Activated T-helper 17 cell treated with anti-CD3 and anti-CD28 coated beads, Interleukin-2, amount 50 U/mL, for 72 hours (primary cell): ENCODE measurements around the gene BRICD5. TPM values are rescaled to one million over a fixed set of nuclear protein-coding genes. Genes with fewer than 3 reads are reported as not detected.
A peak's percentile ranks its signal among the peaks of the same experiment; 100 is the strongest.

Experiments used
- ATAC-seq: fragments of 150-1000 bp; cut with Tn5 transposase; replicated peaks from 2 replicates; pipeline ENCODE4 v1.10.0; 2021; ENCODE audit warnings: mild to moderate bottlenecking, moderate library complexity
- H3K27ac Mint-ChIP-seq: one replicate; pipeline ENCODE4 v1.8.0; 2022; ENCODE audit warnings: mixed read lengths
- H3K27me3 Mint-ChIP-seq: one replicate; pipeline ENCODE4 v1.8.0; 2022; ENCODE audit warnings: mixed read lengths
- H3K36me3 Mint-ChIP-seq: one replicate; pipeline ENCODE4 v1.8.0; 2022; ENCODE audit warnings: low read depth, mild to moderate bottlenecking, mixed read lengths
- H3K4me1 Mint-ChIP-seq: one replicate; pipeline ENCODE4 v1.8.0; 2022; ENCODE audit warnings: mixed read lengths
- H3K4me3 Mint-ChIP-seq: one replicate; pipeline ENCODE4 v1.8.0; 2022; ENCODE audit warnings: mild to moderate bottlenecking, mixed read lengths
- H3K9me3 Mint-ChIP-seq: one replicate; pipeline ENCODE4 v1.8.0; 2022; ENCODE audit warnings: mixed read lengths
- total RNA-seq, 2 donors: library from RNA; stranded (reverse); gene quantifications; one replicate each; pipeline ENCODE4 v1.2.3, GENCODE V29; 2022

BRICD5 gene
- total RNA-seq, 2 donors from 2014 or later, result 6.9 to 8.9 TPM

DNA sequence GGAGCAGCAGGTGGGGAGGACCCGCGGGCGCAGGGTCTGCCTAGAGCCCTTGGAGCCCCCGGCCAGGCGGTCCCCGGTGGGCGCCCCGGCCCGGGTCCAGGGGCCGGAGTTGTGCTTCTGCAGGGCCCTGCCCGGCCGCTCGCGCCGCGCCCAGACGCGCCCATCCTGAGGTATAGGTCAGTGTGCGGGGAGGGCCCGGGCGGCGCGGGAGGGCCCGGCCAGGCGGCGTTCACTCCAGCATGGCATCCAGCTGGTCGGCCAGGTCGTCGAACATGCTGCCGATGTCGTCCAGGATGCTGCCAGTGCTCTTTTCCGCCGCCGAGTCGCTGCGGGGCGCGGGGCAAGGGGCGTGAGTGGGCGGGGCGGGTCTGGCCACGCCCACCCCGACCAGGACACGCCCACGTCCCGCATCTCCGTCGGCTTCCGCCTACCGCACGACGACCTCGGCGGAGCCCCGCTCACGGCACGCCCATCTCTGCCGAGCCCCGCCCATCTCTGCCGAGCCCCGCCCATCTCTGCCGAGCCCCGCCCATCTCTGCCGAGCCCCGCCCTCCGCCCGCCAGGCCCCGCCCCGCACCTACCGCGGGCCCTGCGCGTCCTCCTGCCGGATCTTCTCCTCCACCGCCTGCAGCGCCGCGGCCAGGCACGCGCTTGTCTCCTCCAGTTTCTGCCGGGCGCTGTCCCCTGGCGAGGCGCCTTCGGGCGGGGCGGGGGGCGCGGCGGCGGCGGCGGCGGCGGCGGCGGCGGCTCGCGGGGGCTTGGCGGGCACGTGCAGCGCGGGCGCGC lies 32.1 kb downstream of the BRICD5 start:
- no peaks in the 10 kb centered on the region for H3K4me1 Mint-ChIP-seq
- H3K36me3 Mint-ChIP-seq, result peaks cover 16% of the 10 kb centered on the region
- H3K4me3 Mint-ChIP-seq, result no peak overlapping the region
- no peaks in the 10 kb centered on the region for H3K9me3 Mint-ChIP-seq
- H3K27me3 Mint-ChIP-seq, result no peaks in the 10 kb centered on the region
- H3K27ac Mint-ChIP-seq, result no peak overlapping the region
- ATAC-seq, result peak; percentile 54

DNA sequence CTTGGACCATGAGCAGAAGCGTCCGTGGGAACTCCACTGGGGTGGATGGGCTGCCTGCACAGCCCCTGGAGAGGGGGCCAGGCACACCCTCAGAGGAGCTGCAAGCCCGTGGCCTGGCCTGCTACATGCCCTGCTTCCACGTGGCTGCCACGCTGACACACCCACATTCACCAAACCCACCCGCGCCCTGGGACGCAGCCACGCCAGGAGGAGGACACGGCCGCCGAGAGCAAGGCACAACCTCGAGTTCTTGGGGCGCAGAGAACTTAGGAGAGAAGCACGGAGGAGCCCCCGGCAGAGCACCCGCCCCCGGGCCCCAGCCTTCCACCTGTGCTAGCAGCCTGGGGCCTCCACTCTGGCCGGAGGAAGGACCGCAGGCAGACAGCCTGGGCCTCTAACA lies 33.1 kb downstream of the BRICD5 start:
- no peak overlapping the region for H3K4me3 Mint-ChIP-seq
- H3K27me3 Mint-ChIP-seq, result no peaks in the 10 kb centered on the region
- no peak overlapping the region for H3K27ac Mint-ChIP-seq
- ATAC-seq, result no peak
- H3K36me3 Mint-ChIP-seq, result peaks cover 16% of the 10 kb centered on the region
- H3K9me3 Mint-ChIP-seq, result no peaks in the 10 kb centered on the region
- no peaks in the 10 kb centered on the region for H3K4me1 Mint-ChIP-seq

DNA sequence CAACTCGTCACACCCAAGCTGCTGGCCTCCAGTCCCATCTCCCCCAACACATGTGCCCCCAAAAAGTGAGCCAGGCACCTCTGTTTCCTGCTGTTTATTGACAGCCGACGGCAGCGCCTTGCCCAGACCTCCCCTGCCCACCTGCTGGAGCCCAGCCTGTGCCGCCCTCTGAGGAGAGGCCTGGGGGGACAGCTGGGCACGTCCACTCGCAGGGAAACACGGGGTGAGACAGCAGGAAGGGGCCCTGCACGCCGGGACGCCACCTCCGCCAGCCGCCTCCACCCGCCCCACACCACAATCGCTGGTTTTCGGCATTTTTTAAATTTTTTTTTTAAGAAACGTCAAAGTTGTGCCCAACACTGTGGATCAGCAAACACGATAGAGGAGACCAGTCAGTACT lies 33.6 kb downstream of the BRICD5 start:
- Mint-ChIP-seq H3K36me3 (peaks cover 16% of the 10 kb centered on the region), H3K9me3 (no peaks in the 10 kb centered on the region), H3K27ac (no peak overlapping the region), H3K4me3 (no peak overlapping the region), H3K4me1 (no peaks in the 10 kb centered on the region), H3K27me3 (no peaks in the 10 kb centered on the region)
- ATAC-seq, result no peak

DNA sequence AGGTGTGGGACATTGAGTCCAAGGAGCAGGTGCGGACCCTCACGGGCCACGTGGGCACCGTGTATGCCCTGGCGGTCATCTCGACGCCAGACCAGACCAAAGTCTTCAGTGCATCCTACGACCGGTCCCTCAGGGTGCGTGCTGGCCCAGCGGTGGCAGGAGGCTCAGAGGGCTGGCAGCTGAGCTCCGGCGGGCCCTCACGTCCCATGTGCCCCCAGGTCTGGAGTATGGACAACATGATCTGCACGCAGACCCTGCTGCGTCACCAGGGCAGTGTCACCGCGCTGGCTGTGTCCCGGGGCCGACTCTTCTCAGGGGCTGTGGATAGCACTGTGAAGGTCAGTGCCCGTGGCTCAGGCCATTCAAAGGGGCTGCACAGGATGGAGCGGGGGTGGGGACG lies 34.6 kb downstream of the BRICD5 start:
- H3K27ac Mint-ChIP-seq, result no peak overlapping the region
- peaks cover 16% of the 10 kb centered on the region for H3K36me3 Mint-ChIP-seq
- no peaks in the 10 kb centered on the region for H3K9me3 Mint-ChIP-seq
- H3K27me3 Mint-ChIP-seq, result no peaks in the 10 kb centered on the region
- no peak for ATAC-seq
- H3K4me1 Mint-ChIP-seq, result no peaks in the 10 kb centered on the region
- no peak overlapping the region for H3K4me3 Mint-ChIP-seq

DNA sequence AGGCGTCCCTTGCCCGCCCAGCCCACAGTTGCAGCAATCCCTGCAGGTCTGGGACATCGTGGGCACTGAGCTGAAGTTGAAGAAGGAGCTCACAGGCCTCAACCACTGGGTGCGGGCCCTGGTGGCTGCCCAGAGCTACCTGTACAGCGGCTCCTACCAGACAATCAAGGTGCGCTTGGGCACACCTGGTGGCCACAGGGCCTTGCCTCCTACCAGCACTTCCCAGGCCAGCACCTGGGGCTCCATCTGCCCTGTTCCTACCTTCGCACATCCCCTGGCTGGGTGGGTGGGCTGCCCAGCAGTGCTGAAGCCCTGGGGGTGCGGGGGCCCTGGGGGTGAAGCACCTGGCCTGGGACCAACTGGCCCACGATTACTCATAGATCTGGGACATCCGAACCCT lies 35.2 kb downstream of the BRICD5 start:
- Mint-ChIP-seq H3K36me3 (peaks cover 16% of the 10 kb centered on the region), H3K9me3 (no peaks in the 10 kb centered on the region), H3K27me3 (no peaks in the 10 kb centered on the region), H3K4me3 (no peak overlapping the region), H3K4me1 (no peaks in the 10 kb centered on the region), H3K27ac (no peak overlapping the region)
- ATAC-seq, result no peak

DNA sequence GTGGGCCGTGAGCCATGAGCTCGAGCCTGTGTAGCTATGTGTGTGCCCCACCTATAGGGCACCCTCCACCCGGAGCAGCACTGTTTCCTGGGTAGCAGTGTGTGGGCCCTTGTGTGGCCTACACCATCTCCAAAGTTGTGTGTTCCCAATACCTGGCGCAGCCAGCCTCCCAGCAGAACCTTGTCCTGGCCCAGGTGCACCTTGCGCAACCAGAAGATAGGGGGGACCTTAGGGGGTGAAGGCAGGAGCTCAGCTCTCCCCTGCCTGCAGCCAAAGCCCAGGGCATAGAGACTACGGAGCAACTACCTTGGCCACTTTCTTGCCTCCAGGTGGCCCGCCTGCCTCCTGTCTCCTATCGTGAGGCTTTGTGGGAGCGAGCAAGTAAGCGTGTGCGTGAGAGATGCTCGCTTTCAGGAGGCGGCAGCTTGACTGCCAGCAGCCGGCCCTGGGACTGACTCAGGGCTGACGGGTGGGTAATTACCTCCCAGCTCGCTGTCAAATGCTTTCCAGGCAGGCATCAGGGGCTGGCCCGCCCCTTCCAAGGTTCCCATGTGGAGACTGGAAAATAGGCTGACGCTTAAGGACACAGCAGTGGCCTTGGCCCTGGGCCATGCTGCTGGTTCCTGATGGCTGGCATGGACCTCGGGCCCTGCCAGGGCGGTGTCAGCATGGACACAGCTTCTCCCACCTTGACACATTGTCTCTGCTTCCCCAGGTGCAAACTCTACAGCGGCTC lies 36.1 kb downstream of the BRICD5 start:
- no peaks in the 10 kb centered on the region for H3K4me1 Mint-ChIP-seq
- no peak overlapping the region for H3K27ac Mint-ChIP-seq
- H3K36me3 Mint-ChIP-seq, result peaks cover 16% of the 10 kb centered on the region
- H3K4me3 Mint-ChIP-seq, result no peak overlapping the region
- no peaks in the 10 kb centered on the region for H3K27me3 Mint-ChIP-seq
- no peak for ATAC-seq
- H3K9me3 Mint-ChIP-seq, result no peaks in the 10 kb centered on the region

DNA sequence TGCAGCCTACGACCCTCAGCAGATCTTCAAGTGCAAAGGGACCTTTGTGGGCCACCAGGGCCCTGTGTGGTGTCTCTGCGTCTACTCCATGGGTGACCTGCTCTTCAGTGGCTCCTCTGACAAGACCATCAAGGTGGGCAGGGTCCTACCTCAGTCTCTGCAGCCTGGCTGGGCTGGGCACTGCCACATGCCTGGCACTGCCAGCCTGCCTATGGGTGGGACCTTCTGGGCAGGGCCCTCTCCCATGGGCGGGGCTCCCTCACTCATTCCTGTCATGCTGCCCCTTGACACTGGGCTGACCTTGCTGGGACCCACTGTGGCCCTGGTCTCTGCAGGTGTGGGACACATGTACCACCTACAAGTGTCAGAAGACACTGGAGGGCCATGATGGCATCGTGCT lies 36.7 kb downstream of the BRICD5 start:
- H3K4me1 Mint-ChIP-seq, result no peaks in the 10 kb centered on the region
- no peak for ATAC-seq
- H3K36me3 Mint-ChIP-seq, result peaks cover 16% of the 10 kb centered on the region
- H3K27ac Mint-ChIP-seq, result no peak overlapping the region
- no peak overlapping the region for H3K4me3 Mint-ChIP-seq
- no peaks in the 10 kb centered on the region for H3K27me3 Mint-ChIP-seq
- H3K9me3 Mint-ChIP-seq, result no peaks in the 10 kb centered on the region

DNA sequence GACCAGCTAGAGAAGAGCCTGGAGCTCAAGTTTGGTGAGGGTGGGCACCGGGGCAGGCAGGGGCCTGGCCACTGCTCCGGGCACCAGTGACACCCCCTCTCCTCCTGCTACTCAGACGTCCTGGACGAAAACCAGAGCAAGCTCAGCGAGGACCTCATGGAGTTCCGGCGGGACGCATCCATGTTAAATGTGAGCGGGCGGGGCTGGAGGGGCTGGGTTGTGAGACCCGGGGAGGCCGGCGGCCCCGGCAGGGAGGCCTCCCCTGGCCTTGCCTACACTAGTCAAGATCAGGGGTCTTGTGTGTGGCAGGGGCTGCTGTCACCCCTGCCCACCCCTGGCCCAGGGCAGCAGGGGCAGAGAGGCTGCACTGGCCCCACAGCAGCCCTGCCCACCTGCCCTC lies 37.3 kb downstream of the BRICD5 start:
- no peak for ATAC-seq
- no peak overlapping the region for H3K4me3 Mint-ChIP-seq

DNA sequence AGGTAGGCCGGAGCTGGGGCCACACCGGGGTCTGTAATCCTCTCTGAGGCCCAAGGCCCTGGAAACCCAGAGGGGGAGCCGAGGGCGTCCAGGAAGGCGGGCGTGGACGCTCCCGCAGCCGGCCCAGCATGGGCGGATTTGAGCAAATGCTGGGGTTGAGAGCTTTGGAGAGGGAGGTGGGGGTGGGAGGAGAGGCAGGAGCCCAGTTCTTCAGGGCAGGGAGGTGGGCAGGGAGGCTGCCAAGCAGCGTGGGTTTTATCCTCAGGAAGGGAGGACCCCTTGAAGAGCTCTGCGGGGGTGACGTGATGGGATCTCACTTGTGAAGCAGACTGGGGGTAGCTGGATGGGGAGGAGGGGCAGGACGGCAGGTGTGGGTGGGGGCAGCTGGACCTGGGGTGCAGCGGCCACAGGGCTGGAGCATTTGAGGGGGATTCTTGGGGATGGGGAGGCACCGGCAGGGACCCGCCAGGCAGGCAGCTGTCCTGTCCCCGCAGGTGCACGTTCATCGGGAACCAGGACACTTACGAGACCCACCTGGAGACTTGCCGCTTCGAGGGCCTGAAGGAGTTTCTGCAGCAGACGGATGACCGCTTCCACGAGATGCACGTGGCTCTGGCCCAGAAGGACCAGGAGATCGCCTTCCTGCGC lies 37.9 kb downstream of the BRICD5 start:
- Mint-ChIP-seq H3K4me3 (no peak overlapping the region), H3K27ac (no peak overlapping the region), H3K27me3 (no peaks in the 10 kb centered on the region), H3K36me3 (peaks cover 16% of the 10 kb centered on the region), H3K4me1 (no peaks in the 10 kb centered on the region), H3K9me3 (no peaks in the 10 kb centered on the region)
- ATAC-seq, result no peak

More for the DNA sequence above, 37.3 kb downstream of the BRICD5 start:
- H3K36me3 Mint-ChIP-seq, result peaks cover 16% of the 10 kb centered on the region
- H3K27ac Mint-ChIP-seq, result no peak overlapping the region
- H3K9me3 Mint-ChIP-seq, result no peaks in the 10 kb centered on the region
- no peaks in the 10 kb centered on the region for H3K4me1 Mint-ChIP-seq
- no peaks in the 10 kb centered on the region for H3K27me3 Mint-ChIP-seq

DNA sequence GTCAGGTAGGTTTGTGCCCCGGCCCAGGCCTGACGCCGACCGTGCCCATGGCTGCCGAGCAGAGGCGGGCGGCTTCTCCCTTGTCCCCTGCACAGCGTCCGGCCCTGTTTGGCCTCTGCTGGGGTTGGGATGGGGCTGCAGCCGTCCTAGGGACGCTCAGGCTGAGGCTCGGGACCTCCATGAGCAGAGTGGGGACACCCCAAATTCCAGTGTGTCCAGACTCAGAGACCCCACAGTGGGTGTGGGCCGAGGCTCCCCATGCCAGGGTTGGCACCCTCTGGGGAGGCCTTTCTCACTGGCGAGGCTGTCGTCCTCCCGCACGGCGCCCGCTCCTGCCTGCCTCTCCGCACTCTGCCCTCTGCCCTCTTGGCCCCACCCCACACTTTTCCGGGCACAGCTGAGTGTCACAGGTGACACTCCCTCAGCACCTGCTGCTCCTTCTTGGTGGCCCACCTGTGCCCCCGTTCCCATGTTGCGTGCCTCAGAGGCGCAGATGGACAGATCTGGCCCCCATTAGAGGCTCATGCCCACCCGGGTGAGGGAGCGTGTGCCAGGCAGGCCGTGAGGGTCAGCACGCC lies 39.0 kb downstream of the BRICD5 start:
- ATAC-seq, result no peak
- Mint-ChIP-seq H3K4me1 (no peaks in the 10 kb centered on the region), H3K27ac (no peak overlapping the region)

DNA sequence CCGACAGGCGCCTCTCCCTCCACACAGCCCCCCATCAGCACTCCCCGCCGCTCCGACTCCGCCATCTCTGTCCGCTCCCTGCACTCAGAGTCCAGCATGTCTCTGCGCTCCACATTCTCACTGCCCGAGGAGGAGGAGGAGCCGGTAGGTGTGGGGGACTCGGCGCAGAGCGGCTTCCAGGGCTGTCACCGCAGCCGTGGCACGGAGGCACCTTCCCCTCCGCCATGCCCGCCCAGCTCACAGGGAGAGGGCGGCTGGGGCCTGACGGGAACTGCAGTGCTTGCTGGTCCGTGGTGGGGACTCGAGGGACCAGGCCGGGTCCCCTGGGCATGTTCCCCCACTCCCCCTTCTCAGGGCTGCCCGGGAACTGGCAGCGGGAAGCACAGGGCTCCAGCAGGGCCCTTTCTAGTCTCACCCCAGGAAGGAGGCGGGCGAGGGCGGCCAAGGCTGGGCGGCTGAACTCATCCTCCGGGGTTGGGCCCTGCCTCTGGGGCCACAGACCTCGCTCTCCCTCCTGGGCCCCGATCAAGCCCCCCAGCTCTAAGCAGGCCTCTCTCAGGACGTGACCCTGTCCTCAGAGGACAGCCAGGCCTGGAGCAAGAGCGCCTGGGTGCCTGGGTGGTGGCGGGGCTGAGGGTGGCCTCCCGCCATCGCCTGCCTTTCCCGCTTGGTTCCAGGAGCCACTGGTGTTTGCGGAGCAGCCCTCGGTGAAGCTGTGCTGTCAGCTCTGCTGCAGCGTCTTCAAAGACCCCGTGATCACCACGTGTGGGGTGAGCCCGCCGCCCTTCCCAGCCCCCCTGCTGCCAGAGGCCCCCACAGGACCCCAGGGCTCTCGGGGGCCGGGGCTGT lies 39.9 kb downstream of the BRICD5 start:
- no peaks in the 10 kb centered on the region for H3K27me3 Mint-ChIP-seq
- H3K4me3 Mint-ChIP-seq, result no peak overlapping the region
- no peaks in the 10 kb centered on the region for H3K4me1 Mint-ChIP-seq
- no peaks in the 10 kb centered on the region for H3K9me3 Mint-ChIP-seq
- no peak overlapping the region for H3K27ac Mint-ChIP-seq
- ATAC-seq, result no peak
- peaks cover 18% of the 10 kb centered on the region for H3K36me3 Mint-ChIP-seq

More for the DNA sequence above, 39.0 kb downstream of the BRICD5 start:
- Mint-ChIP-seq H3K27me3 (no peaks in the 10 kb centered on the region), H3K36me3 (peaks cover 16% of the 10 kb centered on the region), H3K9me3 (no peaks in the 10 kb centered on the region), H3K4me3 (no peak overlapping the region)

DNA sequence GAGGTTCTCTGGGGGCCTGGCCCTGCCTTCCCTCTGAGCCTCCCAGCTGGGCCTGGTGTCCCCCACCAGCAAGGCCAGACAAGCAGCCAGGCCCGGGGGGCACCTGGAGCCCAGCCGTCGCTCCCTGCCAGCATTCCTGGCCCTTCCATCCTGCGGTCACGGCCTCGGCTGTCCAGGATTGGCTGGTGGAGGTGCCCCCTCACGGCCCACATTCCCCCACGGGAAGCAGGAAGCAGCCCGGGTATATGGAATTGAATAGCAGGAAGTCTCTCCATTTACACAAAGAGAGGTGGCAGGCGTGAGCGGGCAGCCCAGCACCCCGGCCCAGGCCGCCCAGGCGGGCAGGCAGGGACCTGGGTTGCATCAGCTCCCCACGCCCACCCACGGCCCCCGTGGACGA lies 40.6 kb downstream of the BRICD5 start:
- H3K4me1 Mint-ChIP-seq, result no peaks in the 10 kb centered on the region
- no peaks in the 10 kb centered on the region for H3K9me3 Mint-ChIP-seq
- ATAC-seq, result no peak
- no peaks in the 10 kb centered on the region for H3K27me3 Mint-ChIP-seq
- no peak overlapping the region for H3K27ac Mint-ChIP-seq
- peaks cover 17% of the 10 kb centered on the region for H3K36me3 Mint-ChIP-seq
- no peak overlapping the region for H3K4me3 Mint-ChIP-seq

DNA sequence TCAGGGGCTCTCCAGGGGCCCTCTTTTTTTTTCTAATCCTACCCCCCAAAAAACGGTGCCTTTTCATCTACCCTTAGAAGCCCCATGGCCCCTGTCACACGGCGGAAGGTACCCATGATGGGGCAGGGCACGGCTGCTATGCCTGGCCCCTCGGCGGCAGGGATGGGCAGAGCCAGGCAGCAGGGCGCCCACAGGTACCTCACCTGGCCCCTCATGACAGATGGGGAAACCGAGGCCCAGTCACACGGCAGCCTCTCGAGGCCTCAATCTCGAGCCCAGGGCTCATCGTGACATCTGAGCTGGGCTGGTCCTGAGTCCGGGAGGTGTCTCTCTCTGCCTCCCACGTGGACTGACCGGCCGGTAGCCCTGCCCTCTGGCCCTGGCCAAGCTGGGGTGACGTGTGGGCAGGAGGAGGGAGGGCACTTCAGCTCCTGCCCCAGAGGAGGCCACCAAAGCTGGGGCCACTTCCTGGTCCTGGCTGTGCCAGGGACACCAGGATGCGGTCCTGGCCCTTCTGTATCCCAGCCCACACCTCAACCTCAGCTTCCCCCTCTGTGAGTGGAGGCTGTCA lies 43.5 kb downstream of the BRICD5 start:
- no peaks in the 10 kb centered on the region for H3K27me3 Mint-ChIP-seq
- no peak overlapping the region for H3K27ac Mint-ChIP-seq
- H3K4me3 Mint-ChIP-seq, result no peak overlapping the region
- ATAC-seq, result no peak
- no peaks in the 10 kb centered on the region for H3K4me1 Mint-ChIP-seq
- H3K9me3 Mint-ChIP-seq, result no peaks in the 10 kb centered on the region
- peaks cover 7% of the 10 kb centered on the region for H3K36me3 Mint-ChIP-seq
